Camera-type eye (tissue), 1 donor: ENCODE data around the gene ISG15. TPM values are rescaled to one million over a fixed set of nuclear protein-coding genes. Genes with fewer than 3 reads are reported as not detected.

ENCODE experiments used
- total RNA-seq: library from RNA; depleted of rRNA; stranded (reverse); fragments of >200 nt; gene quantifications from one replicate; pipeline ENCODE4 v1.2.3, GENCODE V29; 2014

ISG15 gene
- total RNA-seq: 9.9 TPM

DNA sequence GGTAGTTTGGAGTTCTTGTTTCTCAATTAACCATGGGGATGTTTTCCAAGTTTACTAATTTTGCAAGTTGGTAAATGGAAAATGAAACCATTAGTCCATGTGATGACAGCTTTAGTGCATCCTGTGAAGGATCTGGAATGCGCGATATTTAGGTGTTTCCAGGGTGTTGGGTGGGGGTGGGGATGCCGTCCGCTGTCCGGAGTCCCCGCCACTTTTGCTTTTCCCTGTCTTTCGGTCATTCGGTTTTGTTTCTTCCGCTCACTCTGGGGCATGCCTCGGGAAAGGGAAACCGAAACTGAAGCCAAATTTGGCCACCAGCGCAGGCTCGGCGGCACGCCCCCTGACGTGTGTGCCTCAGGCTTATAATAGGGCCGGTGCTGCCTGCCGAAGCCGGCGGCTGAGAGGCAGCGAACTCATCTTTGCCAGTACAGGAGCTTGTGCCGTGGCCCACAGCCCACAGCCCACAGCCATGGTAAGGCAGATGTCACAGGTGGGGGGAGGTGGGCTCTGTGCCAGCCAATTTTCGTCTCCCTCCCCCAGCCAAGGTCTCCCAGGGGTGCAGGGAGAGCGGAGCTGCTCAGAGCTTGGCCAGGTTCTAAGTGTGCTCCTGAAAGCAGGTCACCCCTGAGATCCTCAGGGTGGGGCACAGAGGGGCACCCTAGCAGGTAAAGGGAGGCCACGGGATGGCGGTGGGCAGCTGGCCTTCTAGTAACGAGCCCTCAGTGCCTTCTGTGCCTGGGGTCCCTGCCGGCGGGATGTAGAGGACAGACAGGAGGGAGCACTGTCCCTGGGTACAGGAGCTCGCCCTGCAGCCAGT, at the start of gene ISG15:
Gene ISG15, plus strand, starts transcription at position 393 of the 817 bp plus-strand sequence. Its CDS starts 77 bp downstream, at position 470.

DNA sequence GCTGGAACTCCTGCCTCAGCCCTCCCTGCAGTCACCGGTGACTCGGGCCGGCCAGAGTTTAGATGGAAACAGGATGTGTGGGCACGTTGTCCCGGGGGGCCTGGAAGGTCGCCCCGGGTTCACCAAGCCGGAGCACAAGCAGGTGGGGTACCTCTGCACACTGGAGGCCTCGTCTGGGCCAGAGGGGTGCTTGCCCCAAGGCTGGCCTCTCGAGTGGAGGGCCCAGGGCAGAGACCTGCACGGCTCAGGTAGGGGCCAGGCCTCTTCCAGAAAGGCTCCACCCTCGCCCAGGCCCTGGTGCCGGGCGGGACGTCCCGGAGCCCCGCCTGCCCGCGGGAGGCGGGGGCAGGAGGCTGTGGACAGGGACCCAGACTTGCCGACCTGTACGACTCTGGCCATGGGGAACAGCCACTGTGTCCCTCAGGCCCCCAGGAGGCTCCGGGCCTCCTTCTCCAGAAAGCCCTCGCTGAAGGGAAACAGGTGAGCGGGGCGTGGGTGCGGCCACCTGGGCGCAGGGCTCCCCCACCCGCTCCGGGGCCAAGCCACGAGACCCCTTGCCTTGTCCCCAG, 47.1 kb upstream of the ISG15 start, which contains the start of gene PLEKHN1:
Gene PLEKHN1, plus strand, starts transcription at position 348 of the 569 bp plus-strand sequence. Its CDS starts 50 bp downstream, at position 398.

DNA sequence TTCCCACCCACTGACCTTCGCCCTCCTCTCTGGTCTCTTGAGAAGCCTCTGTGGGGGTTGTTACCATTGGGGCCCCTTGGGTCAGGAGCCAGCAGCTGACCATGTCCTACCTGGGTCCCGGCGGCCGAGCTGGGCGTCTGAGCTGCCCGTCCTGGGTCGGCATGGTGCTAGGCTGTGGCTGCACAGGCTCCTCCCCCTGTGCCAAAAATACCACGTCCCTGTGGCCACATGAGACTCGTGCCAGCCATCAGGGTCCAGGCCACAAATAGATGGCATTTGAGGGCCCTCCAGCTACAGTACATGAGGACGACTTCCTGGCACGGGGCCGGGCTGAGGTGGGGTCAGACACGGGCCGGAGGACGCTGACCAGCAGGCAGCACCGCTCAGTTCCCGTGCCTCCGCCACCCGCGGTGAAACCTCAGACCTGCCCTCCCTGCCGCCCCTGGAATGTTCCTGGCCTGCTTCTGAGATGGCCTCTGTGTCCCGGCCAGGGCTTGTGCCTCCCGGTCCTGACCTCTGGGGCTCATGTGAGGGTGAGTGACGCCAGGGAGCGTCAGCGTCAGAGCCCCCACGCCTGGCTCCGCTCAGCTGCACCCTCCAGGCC, 31.2 kb upstream of the ISG15 start, which contains the start of gene PERM1:
Gene PERM1, minus strand, starts transcription at position 139 of the 604 bp plus-strand sequence. CDS start 1,064 bp downstream, outside the sequence.

DNA sequence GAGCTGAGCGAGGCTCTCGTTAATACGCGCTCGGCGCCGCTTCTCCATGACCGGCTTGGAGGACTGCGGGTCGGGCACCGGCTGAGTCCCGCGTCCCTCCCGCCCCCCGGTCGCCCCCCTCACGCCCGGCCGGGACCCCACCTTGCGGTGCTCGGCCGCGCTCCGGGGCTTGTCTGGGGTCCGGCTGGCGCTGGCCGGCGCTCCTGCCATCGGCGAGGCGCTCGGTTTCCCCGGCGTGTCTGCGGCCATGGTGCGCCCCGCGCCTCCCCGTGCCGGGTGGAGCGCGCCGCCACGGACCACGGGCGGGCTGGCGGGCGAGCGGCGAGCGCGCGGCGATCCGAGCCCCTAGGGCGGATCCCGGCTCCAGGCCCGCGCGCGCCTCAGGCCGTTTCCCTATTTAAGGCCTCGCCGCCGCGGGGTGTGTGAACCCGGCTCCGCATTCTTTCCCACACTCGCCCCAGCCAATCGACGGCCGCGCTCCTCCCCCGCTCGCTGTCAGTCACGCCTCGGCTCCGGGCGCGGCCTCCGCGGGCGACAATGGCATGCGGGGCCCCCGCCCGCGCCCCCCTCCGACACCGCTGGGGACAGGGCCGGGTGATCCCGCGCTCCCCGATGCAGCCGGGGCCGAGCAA, 13.5 kb upstream of the ISG15 start, which contains the start of gene HES4:
Gene HES4, minus strand, starts transcription at position 373 of the 632 bp plus-strand sequence. Its CDS starts 124 bp downstream, at position 249.

DNA sequence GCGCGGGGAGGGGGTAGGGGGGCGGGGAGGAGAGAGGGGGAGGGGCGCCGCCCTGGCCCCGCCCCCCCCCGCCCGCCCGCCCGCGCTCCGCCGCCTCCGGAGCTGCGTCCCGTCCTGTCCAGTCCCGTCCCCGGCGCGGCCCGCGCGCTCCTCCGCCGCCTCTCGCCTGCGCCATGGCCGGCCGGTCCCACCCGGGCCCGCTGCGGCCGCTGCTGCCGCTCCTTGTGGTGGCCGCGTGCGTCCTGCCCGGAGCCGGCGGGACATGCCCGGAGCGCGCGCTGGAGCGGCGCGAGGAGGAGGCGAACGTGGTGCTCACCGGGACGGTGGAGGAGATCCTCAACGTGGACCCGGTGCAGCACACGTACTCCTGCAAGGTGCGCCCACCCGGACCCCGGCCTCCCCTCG, 6.7 kb downstream of the ISG15 start, which contains the start of gene AGRN:
Gene AGRN, plus strand, starts transcription at position 121 of the 405 bp plus-strand sequence. Its CDS starts 53 bp downstream, at position 174.

Other genes with a start within 250 kb of the ISG15 start
- 102 TPM for gene SAMD11, start 89.6 kb upstream of the ISG15 start, total RNA-seq
- gene NOC2L, start 54.2 kb upstream of the ISG15 start, total RNA-seq: 52.2 TPM
- 12.9 TPM for gene KLHL17, start 52.9 kb upstream of the ISG15 start, total RNA-seq
- 0.88 TPM for gene PLEKHN1, start 47.0 kb upstream of the ISG15 start, total RNA-seq
- gene PERM1, start 31.4 kb upstream of the ISG15 start, total RNA-seq: 1.3 TPM
- gene HES4, start 13.4 kb upstream of the ISG15 start, total RNA-seq: 43.5 TPM
- gene AGRN, start 6.6 kb downstream of the ISG15 start, total RNA-seq: 66.7 TPM
- not detected for gene RNF223, start 60.8 kb downstream of the ISG15 start, total RNA-seq
- gene C1orf159, start 102.6 kb downstream of the ISG15 start, total RNA-seq: 16.2 TPM
- not detected for gene TTLL10, start 160.4 kb downstream of the ISG15 start, total RNA-seq
- gene TNFRSF18, start 193.1 kb downstream of the ISG15 start, total RNA-seq: not detected
- 0.22 TPM for gene TNFRSF4, start 200.7 kb downstream of the ISG15 start, total RNA-seq
- gene SDF4, start 218.5 kb downstream of the ISG15 start, total RNA-seq: 74.0 TPM
- gene B3GALT6, start 218.7 kb downstream of the ISG15 start, total RNA-seq: 18.1 TPM
- 2.5 TPM for gene C1QTNF12, start 233.2 kb downstream of the ISG15 start, total RNA-seq